ENCODE data around the gene LCP2. TPM values are rescaled to one million over a fixed set of nuclear protein-coding genes. Genes with fewer than 3 reads are reported as not detected.

The LCP2 gene
- polyA plus RNA-seq, 3 donors: 52.0 to 177 (median 89.5) TPM

DNA sequence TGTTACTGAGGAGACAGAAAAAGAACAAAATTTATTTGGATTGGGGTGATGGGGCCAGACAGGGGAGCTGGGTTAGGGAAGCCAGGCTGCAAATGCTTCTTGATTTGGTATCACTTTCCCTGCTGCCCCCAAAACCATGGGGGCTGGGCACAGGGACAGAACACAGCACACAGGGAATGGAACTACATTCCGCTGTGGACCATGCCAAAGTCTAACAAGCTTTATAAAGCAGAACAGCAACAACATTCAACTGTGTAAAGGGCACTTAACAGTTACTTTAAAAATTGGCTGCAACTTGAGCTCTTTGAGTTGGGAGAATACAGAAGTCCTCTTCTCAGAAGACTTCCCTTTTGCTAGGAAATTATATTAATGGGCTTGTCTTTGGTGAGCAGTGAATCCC lies 41.0 kb downstream of the LCP2 start:
- H3K4me1 ChIP-seq (ENCODE audit: control insufficient read depth in 1 of 2, insufficient read depth in 2 of 2, low read length in 2 of 2): no peaks in the 10 kb centered on the region

DNA sequence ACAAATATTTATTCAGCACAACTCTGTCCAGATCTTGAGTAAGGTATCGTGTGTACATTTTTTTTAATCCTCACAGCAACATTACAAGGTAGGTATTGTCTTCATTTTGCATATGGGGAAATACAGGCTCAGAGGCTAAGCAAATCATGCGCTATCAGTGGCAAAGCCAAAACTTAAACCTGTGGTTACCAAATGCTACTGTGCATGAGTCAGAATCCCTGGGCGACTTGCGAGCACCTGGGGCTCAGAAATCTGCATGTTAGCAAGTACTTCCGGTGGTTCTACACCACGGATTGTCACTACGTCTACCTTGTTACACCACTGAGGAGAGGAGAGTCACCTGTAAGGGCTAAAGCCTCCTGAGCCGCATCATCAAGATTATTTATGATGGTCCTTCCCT lies 43.5 kb downstream of the LCP2 start:
- H3K79me2 ChIP-seq (ENCODE audit: insufficient read depth, low read length): peaks cover 5% of the 10 kb centered on the region
- H3K9ac ChIP-seq (ENCODE audit: insufficient read depth, low read length, poor library complexity, severe bottlenecking): no peak overlapping the region
- no peak overlapping the region for H2AFZ ChIP-seq (ENCODE audit: insufficient read depth, low read depth, low read length, poor library complexity, severe bottlenecking)
- WGBS (ENCODE audit: insufficient coverage): 100% methylated on average over 3 of the region's 8 CpGs
- H3K27ac Mint-ChIP-seq: peak overlapping the region in 1 of 7 donors; percentile 42
- no peak for DNase-seq
- H3K4me3 ChIP-seq (replicated peaks in 1 of 3; ENCODE audit: low read depth in 2 of 3, low read length in 3 of 3): no peak overlapping the region
- H3K4me2 ChIP-seq (replicated peaks; ENCODE audit: extremely low read depth, low read length, poor library complexity, severe bottlenecking): no peak overlapping the region
- H3K27ac ChIP-seq (ENCODE audit: low read depth in 1 of 2, low read length in 2 of 2): no peak overlapping the region
- no peaks in the 10 kb centered on the region for H3K9me3 Mint-ChIP-seq
- no peaks in the 10 kb centered on the region for H3K9me3 ChIP-seq (replicated peaks in 1 of 2; ENCODE audit: control insufficient read depth in 1 of 2, insufficient read depth in 1 of 2, low read length in 2 of 2)
- intact Hi-C loops (cut with micrococcal nuclease): no loop called here
- peaks cover 0 to 1% (median 0%) of the 10 kb centered on the region in 3 donors for H3K27me3 Mint-ChIP-seq (ENCODE audit: low read depth in 3 of 3)
- H3K4me1 ChIP-seq (ENCODE audit: control insufficient read depth in 1 of 2, insufficient read depth in 2 of 2, low read length in 2 of 2): peaks cover 0 to 4% of the 10 kb centered on the region in 2 donors
- H3K36me3 ChIP-seq (replicated peaks in 1 of 2; ENCODE audit: control insufficient read depth in 1 of 2, insufficient read depth in 2 of 2, low read length in 2 of 2): peaks cover 99% of the 10 kb centered on the region in 2 donors
- H3K36me3 Mint-ChIP-seq: peaks cover 96 to 100% of the 10 kb centered on the region in 2 donors
- H3K4me1 Mint-ChIP-seq: peaks cover 6% of the 10 kb centered on the region
- TF ChIP-seq, protein P1, sequence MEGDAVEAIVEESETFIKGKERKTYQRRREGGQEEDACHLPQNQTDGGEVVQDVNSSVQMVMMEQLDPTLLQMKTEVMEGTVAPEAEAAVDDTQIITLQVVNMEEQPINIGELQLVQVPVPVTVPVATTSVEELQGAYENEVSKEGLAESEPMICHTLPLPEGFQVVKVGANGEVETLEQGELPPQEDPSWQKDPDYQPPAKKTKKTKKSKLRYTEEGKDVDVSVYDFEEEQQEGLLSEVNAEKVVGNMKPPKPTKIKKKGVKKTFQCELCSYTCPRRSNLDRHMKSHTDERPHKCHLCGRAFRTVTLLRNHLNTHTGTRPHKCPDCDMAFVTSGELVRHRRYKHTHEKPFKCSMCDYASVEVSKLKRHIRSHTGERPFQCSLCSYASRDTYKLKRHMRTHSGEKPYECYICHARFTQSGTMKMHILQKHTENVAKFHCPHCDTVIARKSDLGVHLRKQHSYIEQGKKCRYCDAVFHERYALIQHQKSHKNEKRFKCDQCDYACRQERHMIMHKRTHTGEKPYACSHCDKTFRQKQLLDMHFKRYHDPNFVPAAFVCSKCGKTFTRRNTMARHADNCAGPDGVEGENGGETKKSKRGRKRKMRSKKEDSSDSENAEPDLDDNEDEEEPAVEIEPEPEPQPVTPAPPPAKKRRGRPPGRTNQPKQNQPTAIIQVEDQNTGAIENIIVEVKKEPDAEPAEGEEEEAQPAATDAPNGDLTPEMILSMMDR (IDR thresholded peaks at IDR 0.05): no peak
- no peak overlapping the region for H3K4me3 Mint-ChIP-seq
- H4K20me1 ChIP-seq (ENCODE audit: insufficient read depth, low read length): peaks cover 99% of the 10 kb centered on the region
- no peaks in the 10 kb centered on the region for H3K27me3 ChIP-seq (ENCODE audit: control insufficient read depth in 2 of 2, insufficient read depth in 2 of 2, low read length in 2 of 2)

More for the DNA sequence above, 41.0 kb downstream of the LCP2 start:
- 100% methylated on average over 1 of the region's 1 CpG for WGBS (ENCODE audit: insufficient coverage)
- DNase-seq: no peak
- no peaks in the 10 kb centered on the region for H3K9me3 Mint-ChIP-seq
- Histone ChIP-seq H3K36me3 (replicated peaks in 1 of 2; ENCODE audit: control insufficient read depth in 1 of 2, insufficient read depth in 2 of 2, low read length in 2 of 2) (peaks cover 100% of the 10 kb centered on the region in 2 donors), H3K9ac (ENCODE audit: insufficient read depth, low read length, poor library complexity, severe bottlenecking) (no peak overlapping the region), H3K4me2 (replicated peaks; ENCODE audit: extremely low read depth, low read length, poor library complexity, severe bottlenecking) (no peak overlapping the region), H4K20me1 (ENCODE audit: insufficient read depth, low read length) (peaks cover 100% of the 10 kb centered on the region), H3K79me2 (ENCODE audit: insufficient read depth, low read length) (peaks cover 5% of the 10 kb centered on the region), H3K27me3 (ENCODE audit: control insufficient read depth in 2 of 2, insufficient read depth in 2 of 2, low read length in 2 of 2) (no peaks in the 10 kb centered on the region), H3K4me3 (replicated peaks in 1 of 3; ENCODE audit: low read depth in 2 of 3, low read length in 3 of 3) (no peak overlapping the region), H3K27ac (ENCODE audit: low read depth in 1 of 2, low read length in 2 of 2) (peak overlapping the region in 1 of 2 donors; percentile 26), H3K9me3 (replicated peaks in 1 of 2; ENCODE audit: control insufficient read depth in 1 of 2, insufficient read depth in 1 of 2, low read length in 2 of 2) (no peaks in the 10 kb centered on the region), H2AFZ (ENCODE audit: insufficient read depth, low read depth, low read length, poor library complexity, severe bottlenecking) (no peak overlapping the region)
- TF ChIP-seq, protein P1 (IDR thresholded peaks at IDR 0.05): no peak
- H3K36me3 Mint-ChIP-seq: peaks cover 97 to 99% of the 10 kb centered on the region in 2 donors
- H3K4me1 Mint-ChIP-seq: no peaks in the 10 kb centered on the region
- H3K4me3 Mint-ChIP-seq: no peak overlapping the region
- intact Hi-C loops (cut with micrococcal nuclease): no loop called here
- H3K27ac Mint-ChIP-seq: peak overlapping the region in 3 of 7 donors; percentile 3 to 71 (median 52)
- H3K27me3 Mint-ChIP-seq (ENCODE audit: low read depth in 3 of 3): peaks cover 0 to 1% (median 0%) of the 10 kb centered on the region in 3 donors
